BJ (cell line): ENCODE results near the gene KNG1. TPM values are rescaled to one million over a fixed set of nuclear protein-coding genes. Genes with fewer than 3 reads are reported as not detected.

Experiments used
- CTCF ChIA-PET: fragments of 350-600 bp; formaldehyde crosslinking; extraction: SDS; loops from one replicate; lab custom pipeline; 2021; ENCODE audit warnings: antibody characterized with exemption, inconsistent platforms; lab: Yijun Ruan, JAX
- POLR2A ChIA-PET: fragments of 300-600 bp; sonication (Branson Sonifier 250); formaldehyde crosslinking; extraction: SDS; loops from one replicate; lab custom pipeline; 2021; ENCODE audit warnings: antibody characterized with exemption; lab: Charles Lee
- DNase-seq: peaks from one replicate; pipeline ENCODE4 v3.0.0-alpha.2; 2011; ENCODE audit warnings: low read depth
- H3K27me3 ChIP-seq: 2 replicates; pipeline ENCODE4 v1.6.0; 2011; ENCODE audit warnings: low read length; ENCODE audit not compliant: control insufficient read depth, insufficient read depth
- H3K36me3 ChIP-seq: 2 replicates; pipeline ENCODE4 v1.5.1; 2011; ENCODE audit warnings: low read length; ENCODE audit not compliant: control insufficient read depth, insufficient read depth
- H3K4me3 ChIP-seq: 2 replicates; pipeline ENCODE4 v1.5.1; 2011; ENCODE audit warnings: low read depth, mild to moderate bottlenecking, control low read depth, low read length
- CTCF ChIP-seq: IDR thresholded peaks from 2 replicates; pipeline ENCODE4 v1.5.1; 2011; ENCODE audit warnings: low read depth, mild to moderate bottlenecking, control low read depth, inconsistent platforms, low read length, moderate library complexity; ENCODE audit not compliant: insufficient read depth
- polyA plus RNA-seq: library from polyadenylated mRNA; depleted of rRNA; stranded (reverse); fragments of >200 nt; gene quantifications from 2 replicates; pipeline ENCODE4 v1.2.3, GENCODE V29; 2011

KNG1 gene
- polyA plus RNA-seq, 1 experiment: not detected

GRCh38 chr3:186783058-186783730, 66.0 kb downstream of the KNG1 start, which contains the start of gene EIF4A2:
TSS of gene EIF4A2 (plus strand) at chr3:186783577. CDS start at chr3:186783611, 34 bp downstream.
- CTCF ChIA-PET: interaction anchor here (1.0 to 1.8 kb wide), 4 partner anchors 9 to 356 kb away, joined by 3 to 10 read pairs (median 4); partner anchors contain the start of gene RPL39L
- TF ChIP-seq CTCF: no peak
- H3K4me3 ChIP-seq: peak within 1 kb of the TSS; percentile 93
- POLR2A ChIA-PET: interaction anchor here (0.6 to 1.4 kb wide), 3 partner anchors 11 to 676 kb away, joined by 4 to 10 read pairs (median 5); no protein-coding TSS in a partner anchor
- no peaks in the 10 kb centered on the region for H3K27me3 ChIP-seq
- no peak for DNase-seq
- H3K36me3 ChIP-seq: peaks cover 12% of the 10 kb centered on the region

- ChIA-PET CTCF (interaction anchor here (0.6 to 1.8 kb wide), 6 partner anchors 8 to 382 kb away, joined by 3 to 10 read pairs (median 3); partner anchors contain the start of gene RPL39L), POLR2A (interaction anchor here (0.6 to 1.4 kb wide), 2 partner anchors 11 to 188 kb away, joined by 10 to 15 read pairs; no protein-coding TSS in a partner anchor)
- Histone ChIP-seq H3K4me3 (peak overlapping the region; percentile 93), H3K36me3 (peaks cover 12% of the 10 kb centered on the region), H3K27me3 (no peaks in the 10 kb centered on the region)
- no peak for DNase-seq
- TF ChIP-seq CTCF: no peak
Measured at GRCh38 chr3:186783731-186784515, 66.8 kb downstream of the KNG1 start.

GRCh38 chr3:186784820-186785494, 67.8 kb downstream of the KNG1 start:
- ChIA-PET POLR2A (no interaction called here), CTCF (interaction anchor here (1.2 to 1.8 kb wide), 3 partner anchors 37 to 381 kb away, joined by 3 to 10 read pairs (median 5); no protein-coding TSS in a partner anchor)
- TF ChIP-seq CTCF: no peak
- Histone ChIP-seq H3K36me3 (peaks cover 12% of the 10 kb centered on the region), H3K27me3 (no peaks in the 10 kb centered on the region), H3K4me3 (peak overlapping the region; percentile 93)
- no peak for DNase-seq

- POLR2A ChIA-PET: no interaction called here
- Histone ChIP-seq H3K4me3 (peak overlapping the region; percentile 93), H3K27me3 (no peaks in the 10 kb centered on the region), H3K36me3 (peaks cover 12% of the 10 kb centered on the region)
- DNase-seq: no peak
- CTCF ChIA-PET: interaction anchor here (1.2 kb wide), 1 partner anchor 36 kb away, joined by 5 read pairs; no protein-coding TSS in a partner anchor
- no peak for TF ChIP-seq CTCF
Measured at GRCh38 chr3:186785495-186786018, 68.4 kb downstream of the KNG1 start.
